WERI-Rb-1 (cell line): ENCODE data around the gene DSE.

Source experiments
- DNase-seq: peaks from one replicate; pipeline ENCODE4 v3.0.0-alpha.2; 2020
- H3K27ac ChIP-seq: fragments of 250-450 bp; sonication (Bioruptor Pico); 2 replicates; pipeline ENCODE4 v1.5.1; 2020; ENCODE audit warnings: mild to moderate bottlenecking, moderate library complexity
- H3K27me3 ChIP-seq: fragments of 250-450 bp; sonication (Bioruptor Pico); 2 replicates; pipeline ENCODE4 v1.5.1; 2021; ENCODE audit warnings: mild to moderate bottlenecking, low read depth, moderate library complexity; ENCODE audit not compliant: insufficient read depth, severe bottlenecking
- H3K36me3 ChIP-seq: fragments of 250-450 bp; sonication (Bioruptor Pico); 2 replicates; pipeline ENCODE4 v1.5.1; 2020; ENCODE audit warnings: mild to moderate bottlenecking, moderate library complexity
- H3K4me3 ChIP-seq: 2 replicates; pipeline ENCODE4 v1.5.1; 2011; ENCODE audit warnings: low read depth, mild to moderate bottlenecking, control low read depth, low read length
- H3K9me3 ChIP-seq: fragments of 250-450 bp; sonication (Bioruptor Pico); 2 replicates; pipeline ENCODE4 v1.5.1; 2021; ENCODE audit warnings: mild to moderate bottlenecking, moderate library complexity; ENCODE audit not compliant: severe bottlenecking
- CTCF ChIP-seq: IDR thresholded peaks from 2 replicates; pipeline ENCODE4 v1.5.1; 2011; ENCODE audit warnings: low read depth, mild to moderate bottlenecking, control low read depth, inconsistent platforms, low read length

Gene DSE

DNA sequence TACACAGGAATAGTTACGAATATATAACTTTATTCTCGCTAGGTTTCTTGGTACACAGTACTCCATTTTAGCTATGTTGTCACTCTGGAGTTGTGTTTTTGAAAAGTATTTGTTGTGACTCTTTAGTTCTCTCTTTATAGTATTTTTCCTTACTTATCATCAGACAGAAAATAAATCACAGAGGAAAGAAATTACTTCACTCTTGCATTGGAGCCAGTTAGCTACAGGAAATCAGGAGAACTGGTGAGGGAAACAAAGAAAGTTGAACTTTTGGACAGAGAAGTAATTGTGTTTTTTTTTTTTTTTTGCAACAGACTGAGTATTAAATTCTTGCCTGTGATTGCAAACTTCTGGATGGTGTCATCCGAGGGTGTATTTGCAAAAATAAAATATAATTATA lies 33.9 kb downstream of the DSE start:
- no peak for TF ChIP-seq CTCF
- no peak overlapping the region for H3K4me3 ChIP-seq
- H3K27me3 ChIP-seq = no peaks in the 10 kb centered on the region
- no peak for DNase-seq
- H3K36me3 ChIP-seq = no peaks in the 10 kb centered on the region
- H3K27ac ChIP-seq = no peak overlapping the region
- H3K9me3 ChIP-seq = no peaks in the 10 kb centered on the region

GRCh38 chr6:116405138-116405537 lies 34.4 kb downstream of the DSE start:
- Histone ChIP-seq H3K36me3 (no peaks in the 10 kb centered on the region), H3K27me3 (no peaks in the 10 kb centered on the region), H3K9me3 (no peaks in the 10 kb centered on the region), H3K27ac (no peak overlapping the region), H3K4me3 (no peak overlapping the region)
- peak; percentile 32 for DNase-seq
- no peak for TF ChIP-seq CTCF

- no peak for TF ChIP-seq CTCF
- no peak for DNase-seq
- H3K4me3 ChIP-seq = no peak overlapping the region
- no peak overlapping the region for H3K27ac ChIP-seq
- no peaks in the 10 kb centered on the region for H3K9me3 ChIP-seq
- H3K36me3 ChIP-seq = no peaks in the 10 kb centered on the region
- H3K27me3 ChIP-seq = no peaks in the 10 kb centered on the region
Observed at GRCh38 chr6:116405652-116406356, 35.1 kb downstream of the DSE start.

DNA sequence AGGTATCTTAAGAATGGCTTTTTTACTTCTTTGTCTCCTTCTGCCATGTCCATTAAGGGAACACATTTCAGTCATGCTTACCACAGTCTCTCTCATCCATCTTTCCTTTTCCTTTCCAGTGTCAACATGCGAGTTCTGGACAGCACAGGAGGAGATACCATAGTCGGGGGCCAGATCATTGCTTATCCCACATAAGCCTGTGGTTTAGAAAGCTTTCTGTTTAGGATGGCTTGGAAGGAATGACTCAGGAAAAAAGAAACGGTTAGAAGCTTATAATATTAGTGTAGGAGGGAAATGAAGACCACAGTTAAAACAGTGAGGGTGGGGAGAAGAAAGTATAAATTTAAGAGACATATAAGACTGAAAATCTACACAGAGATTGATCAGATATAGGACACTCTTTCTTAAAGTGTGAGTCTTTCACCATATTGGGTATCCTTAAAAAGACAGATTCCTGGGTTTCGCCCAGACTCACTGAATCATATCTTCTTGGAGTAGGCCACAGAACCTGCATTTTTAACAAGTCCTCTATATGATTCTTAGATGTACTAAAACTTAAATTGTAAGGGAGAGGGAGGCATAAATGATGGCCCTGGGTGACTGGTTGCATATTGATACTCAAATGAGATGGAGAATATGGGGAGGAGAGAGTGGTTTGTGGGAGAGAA lies 36.1 kb downstream of the DSE start:
- no peaks in the 10 kb centered on the region for H3K9me3 ChIP-seq
- no peak overlapping the region for H3K4me3 ChIP-seq
- DNase-seq = no peak
- H3K36me3 ChIP-seq = no peaks in the 10 kb centered on the region
- H3K27ac ChIP-seq = no peak overlapping the region
- H3K27me3 ChIP-seq = no peaks in the 10 kb centered on the region
- TF ChIP-seq CTCF = no peak

GRCh38 chr6:116408491-116408890 lies 37.7 kb downstream of the DSE start:
- DNase-seq = no peak
- no peak for TF ChIP-seq CTCF
- Histone ChIP-seq H3K4me3 (no peak overlapping the region), H3K36me3 (no peaks in the 10 kb centered on the region), H3K27me3 (no peaks in the 10 kb centered on the region), H3K9me3 (no peaks in the 10 kb centered on the region), H3K27ac (no peak overlapping the region)
